LoVo (cell line): ENCODE data around the gene PLS1.

Experiments used
- DNase-seq: peaks from one replicate; pipeline ENCODE4 v3.0.0-alpha.2; 2016; ENCODE audit warnings: low spot score

The PLS1 gene

DNA sequence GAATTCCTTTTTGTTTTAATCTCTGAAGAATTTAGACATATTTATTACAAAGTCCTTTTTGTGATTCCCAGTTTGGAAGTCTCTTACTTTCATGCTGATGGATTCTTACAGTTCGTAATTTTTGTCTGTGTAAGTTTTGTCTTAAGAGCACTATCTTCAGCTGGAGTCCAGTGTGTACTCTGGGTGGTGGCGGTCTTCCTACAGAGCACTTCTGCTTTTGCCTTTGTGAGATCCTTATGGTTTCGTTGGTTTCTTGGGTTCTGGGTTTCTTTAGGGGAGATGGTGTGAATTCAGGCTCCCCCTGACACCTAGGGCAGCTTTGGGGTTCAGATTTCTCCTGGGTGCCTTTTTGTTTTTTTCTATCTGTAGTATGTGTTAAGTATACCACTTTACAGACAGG lies 45.3 kb downstream of the PLS1 start:
- DNase-seq = no peak

DNA sequence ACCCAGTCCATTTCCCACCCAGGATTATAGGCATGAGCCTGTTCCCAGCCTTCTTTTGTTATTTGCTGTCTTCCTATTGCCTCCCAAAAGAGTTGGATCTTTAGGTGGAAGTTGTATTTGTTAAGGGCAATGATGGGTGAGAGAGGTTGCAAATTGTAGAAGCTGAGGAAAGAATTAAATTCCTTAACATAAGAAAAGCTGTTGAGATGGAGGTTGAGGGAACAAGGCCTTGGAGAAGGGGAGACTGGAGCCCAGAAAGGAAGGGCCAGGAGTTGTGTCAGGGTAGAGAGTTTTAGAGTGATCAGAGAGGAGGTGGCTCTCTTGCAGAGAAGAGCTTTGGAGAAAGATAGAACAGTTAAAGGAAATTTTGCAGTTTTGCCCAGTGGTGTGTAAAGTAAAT lies 46.8 kb downstream of the PLS1 start:
- DNase-seq = no peak

DNA sequence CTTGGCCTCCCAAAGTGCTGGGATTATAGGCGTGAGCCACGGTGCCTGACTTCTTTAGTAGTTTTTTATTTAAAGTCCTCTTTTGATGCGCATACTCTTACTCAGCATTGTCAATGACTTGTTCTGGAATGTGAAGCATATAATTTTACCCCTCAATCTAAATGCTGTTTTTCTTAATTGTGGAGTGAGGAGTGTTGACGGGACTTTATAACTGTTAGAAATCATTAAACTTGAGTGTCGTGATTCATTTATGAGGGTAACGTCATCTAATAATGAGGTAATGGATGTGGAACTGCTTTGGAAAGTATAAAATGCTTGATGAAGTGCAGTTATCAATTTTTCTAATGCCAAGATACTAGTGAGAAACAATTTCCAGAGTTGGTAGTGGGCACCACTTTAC lies 48.3 kb downstream of the PLS1 start:
- no peak for DNase-seq

DNA sequence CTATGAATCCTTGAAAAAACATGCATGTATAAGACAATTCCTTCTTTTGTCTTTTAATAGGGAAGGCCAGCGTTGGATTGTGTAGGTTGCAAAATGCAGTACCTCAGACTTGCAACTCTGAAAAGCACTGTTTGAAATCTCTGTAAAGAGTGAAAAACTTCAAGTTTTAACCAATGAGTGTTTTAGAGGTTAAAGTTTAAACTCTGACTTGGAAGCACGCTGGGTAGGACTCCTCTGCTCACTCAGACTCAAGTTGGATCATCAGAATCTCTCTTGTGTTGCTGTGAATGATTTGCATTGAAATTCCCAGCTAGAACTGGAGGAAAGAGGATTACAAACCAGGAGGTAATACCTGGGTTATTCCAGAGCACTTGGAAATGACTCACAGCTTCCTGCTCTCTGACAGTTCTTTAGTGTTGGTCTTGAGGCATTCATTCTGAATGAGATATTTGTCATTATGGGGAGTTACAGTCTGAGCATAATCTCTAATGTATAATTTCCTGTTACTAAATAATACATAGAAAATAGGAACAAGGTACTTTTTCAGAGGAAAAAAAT lies 49.1 kb downstream of the PLS1 start:
- peak; percentile 62 for DNase-seq

DNA sequence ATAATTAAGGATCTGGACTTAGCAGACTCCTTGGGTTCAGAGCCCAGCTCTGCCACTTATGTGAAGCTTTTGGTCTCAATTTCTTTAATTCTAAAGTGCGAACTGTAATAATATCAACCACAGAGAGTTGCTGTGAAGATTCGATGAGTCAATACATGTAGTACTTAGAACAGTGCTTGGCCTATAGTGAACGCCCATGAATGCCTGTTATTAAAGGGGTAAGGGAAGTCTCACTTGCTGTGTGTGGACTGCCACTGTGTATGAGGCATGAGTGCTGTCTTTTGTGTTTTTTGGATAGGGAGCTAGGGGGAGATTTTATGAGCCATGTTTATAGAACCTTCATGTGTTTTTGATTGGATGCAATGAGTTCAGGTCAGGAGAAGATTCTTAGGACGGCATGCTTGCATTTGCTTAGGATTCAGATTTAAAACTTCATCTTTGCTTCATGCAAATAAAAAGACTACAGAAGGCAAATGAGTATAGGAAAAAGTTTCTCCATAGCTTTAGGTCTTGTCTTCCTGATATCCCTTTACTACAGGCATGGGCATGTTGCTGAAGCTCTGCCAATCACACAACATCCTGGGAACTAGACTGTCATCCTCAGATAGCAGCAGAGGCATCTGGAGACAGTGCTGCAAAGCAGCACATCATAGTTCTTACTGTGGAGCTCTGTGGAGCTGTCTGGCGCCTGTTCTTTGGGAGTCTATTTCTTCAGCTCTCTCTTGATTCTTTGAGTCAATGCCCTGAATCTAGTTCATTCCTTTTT lies 50.0 kb downstream of the PLS1 start:
- DNase-seq = no peak

DNA sequence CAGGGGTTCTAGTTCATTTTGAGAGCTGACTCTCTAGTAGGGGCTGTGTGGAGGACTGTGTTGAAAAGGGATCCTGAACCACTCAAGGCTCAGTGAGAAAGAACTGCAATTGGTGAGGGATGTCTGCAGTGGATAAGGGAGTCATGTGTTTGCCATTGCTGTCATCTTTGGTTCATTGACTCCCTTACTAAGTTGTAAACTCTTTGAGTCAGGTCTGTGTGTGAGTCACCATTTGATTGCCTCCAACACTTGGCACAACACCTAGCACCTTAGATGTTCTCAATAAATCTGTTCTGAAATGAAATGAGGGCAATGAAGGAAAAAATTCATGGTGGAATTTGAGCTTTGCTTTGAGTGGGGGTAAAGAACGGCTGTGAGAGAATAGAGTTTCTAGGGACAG lies 51.7 kb downstream of the PLS1 start:
- peak; percentile 75 for DNase-seq

DNA sequence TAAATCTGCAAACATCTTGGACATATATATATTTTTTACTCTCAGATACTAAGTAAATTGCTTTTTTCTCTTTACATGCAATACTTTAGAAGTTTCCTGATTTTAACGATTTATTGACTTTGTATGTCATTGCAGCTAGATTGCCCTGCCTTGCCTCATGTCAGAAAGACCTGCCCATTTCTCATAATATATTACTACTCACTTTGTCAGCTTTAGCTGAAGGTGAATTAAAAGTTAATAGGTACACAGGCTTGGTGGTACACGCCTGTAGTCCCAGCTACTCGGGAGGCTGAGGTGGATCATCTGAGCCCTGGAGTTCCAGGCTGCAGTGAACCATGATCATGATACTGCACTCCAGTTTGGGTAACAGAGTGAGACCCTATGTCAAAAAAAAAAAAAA lies 52.8 kb downstream of the PLS1 start:
- peak; percentile 2 for DNase-seq

DNA sequence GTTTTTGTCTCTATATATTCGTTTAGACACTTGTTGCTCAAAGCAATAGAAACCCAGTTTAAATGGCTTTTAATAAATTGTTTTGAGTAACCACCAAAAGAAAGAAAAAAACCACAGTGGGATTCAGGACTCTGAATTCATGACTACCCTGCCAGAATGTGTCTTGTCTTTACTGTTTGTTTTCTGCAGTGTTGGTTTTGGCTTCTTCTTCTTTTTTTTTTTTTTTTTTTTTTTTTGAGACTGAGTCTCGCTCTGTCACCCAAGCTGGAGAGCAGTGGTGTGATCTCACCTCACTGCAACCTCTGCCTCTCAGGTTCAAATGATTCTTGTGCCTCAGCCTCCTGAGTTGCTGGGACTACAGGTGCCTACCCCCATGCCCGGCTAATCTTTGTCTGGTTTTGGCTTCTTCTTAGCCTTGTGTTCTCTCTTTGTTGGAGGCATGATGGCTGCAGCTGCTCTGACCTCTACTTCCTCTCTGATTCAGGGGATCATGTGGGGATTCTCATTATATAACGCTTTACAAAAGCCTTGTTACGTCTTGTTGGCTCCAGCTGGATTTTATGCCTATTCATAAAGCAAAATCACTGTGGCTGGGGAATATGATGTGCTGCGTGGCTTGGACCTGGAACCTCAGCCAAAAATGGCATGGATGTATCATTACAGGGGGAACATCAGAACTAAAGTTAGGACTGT lies 54.0 kb downstream of the PLS1 start:
- no peak for DNase-seq

DNA sequence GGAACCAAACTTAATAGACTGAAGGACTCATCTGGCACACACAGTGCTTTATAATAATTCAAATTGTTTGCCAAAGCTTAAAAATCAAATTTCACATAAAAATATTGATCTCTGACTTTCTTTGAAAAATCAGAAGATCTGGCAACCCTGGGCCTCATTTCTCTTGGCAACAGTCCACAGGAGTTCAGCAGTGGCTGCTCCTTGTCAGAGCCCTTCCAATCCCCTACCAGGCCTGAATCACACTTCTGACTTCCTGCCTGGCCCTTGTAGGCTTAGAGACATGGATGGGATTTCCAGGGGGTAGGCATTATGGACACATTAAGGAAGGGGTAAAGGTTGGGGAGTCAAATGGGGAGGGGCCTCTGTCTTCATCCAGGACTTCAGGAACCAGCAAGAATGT lies 55.5 kb downstream of the PLS1 start:
- no peak for DNase-seq

DNA sequence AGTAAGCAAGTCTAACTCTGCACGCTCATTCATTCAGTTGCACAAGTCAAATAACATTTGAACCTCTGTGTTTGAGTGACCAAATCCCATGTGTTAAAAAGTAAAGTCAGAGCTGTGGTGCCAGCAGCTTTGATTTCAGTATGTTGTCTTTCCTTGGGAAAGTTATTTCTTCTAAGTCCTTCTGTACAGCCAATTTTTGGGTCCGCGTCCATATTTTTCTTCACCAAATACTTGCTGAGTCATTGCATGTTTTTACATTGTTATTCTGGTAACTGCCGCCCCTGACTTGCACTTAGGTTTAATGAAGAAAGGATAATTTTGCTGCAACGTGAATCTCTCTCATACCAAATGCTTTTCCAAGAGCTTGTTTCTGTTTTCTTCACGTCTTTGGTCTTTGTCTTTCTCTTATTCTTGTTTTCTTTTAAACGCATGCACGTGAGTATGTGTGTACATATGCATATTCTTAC lies 56.7 kb downstream of the PLS1 start:
- no peak for DNase-seq

DNA sequence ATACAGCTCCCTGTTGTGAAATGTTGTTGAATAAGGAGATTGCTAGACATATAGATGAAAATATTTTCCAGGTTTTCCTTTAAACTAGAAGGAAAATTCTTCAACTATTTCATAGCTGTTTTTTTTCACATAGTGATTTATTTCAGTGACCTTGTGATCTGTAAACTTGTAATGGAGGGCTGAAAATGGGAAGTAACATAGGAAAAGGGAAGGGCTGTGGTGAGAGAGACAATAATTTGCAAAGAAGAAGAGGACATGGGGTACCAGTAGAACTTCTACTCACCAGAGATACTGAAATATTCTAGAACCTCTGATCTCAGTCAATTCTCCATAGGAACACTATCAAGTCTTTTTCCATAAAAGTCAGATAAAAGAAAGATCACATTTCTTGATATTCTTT lies 60.4 kb downstream of the PLS1 start:
- DNase-seq = no peak

DNA sequence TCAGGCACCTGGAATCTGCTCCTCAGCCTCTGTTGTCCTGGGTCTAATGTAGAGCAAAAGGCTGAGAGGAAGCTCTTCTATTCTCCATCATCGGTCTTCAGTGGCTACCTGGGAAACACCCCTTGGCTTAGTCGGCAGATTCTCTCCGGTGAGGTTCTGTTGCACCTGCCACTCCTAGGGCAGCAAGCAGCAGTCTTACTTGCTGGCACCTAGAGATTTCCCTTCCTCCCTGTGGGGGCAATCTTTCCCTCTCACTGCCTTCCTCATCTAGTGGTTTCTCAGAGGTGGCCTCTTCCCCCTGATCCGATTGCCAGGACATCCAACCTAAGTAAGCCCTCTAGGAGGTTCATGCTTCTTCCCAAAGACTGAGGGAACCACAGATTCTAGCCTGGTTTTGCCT lies 60.8 kb downstream of the PLS1 start:
- DNase-seq = no peak

DNA sequence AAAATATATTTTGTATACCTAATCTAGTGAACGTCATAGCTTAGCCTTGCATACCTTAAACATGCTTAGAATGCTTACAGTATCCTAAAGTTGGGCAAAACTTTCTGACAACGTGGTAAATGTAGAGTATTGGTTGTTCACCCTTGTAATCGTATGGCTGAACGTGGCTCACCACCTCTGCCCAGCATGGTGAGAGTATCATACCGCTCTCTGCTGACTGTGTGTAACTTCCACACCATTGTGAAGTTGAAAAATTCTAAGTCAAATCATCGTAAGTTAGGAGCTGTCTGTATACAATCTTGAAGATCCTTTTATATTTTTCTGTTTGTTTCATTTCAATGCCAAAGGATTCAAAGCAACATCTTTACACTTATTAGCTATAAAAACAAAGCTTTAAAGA lies 64.2 kb downstream of the PLS1 start:
- no peak for DNase-seq

DNA sequence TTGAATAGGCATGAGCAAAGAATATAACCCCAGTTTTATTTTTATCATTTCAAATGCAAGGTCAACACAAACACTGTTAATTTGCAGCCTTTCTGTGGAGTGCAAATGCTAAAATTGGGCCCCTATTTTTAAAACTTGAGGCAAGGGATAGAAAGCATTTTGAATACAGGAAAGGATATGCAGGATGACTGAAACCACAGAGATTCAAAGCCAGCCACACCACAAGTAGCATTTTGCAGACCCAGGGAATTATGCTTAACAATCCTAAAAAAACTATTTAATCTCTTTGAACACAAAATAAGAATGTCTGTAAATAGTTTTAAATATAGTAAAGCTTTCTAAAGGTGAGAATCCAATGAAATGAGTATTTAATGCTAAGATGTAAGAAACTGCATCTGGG lies 64.7 kb downstream of the PLS1 start:
- DNase-seq = no peak

DNA sequence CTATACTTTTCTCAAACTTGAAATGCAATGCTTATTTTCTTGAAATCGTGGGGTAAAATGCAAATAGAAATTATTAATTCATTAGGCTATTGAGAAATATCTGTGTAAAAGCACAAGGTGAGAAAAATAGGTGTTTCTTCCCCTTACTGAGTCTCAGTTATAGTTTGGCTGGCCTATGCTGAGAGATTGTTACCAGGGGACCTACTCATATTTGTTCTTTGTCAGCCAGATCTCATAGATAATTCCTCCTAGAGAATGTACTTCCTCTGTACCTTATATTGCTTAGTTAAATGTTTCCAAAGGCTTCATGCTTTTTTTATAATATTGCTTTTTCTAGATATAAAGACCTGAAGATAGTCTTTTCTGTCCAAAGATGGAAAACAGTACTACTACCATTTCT lies 67.7 kb downstream of the PLS1 start:
- DNase-seq = peak; percentile 21

DNA sequence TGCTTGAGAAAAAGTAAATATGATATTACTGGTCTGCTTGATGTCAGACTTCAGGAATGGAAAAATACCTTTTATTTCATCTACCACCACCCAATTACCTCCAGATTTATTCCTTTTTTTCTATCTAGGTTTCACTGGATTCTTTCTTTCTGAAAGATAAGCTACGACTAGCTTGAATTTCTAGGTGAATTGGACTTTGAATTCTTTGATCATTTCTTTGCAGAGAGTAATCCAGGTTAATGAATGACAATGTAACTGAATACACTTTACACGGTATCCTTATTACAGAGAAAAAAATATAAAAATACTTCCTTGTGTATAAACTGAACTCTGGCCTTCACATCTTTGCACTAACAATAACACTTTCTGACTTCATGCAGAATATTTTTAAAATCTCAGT lies 68.1 kb downstream of the PLS1 start:
- peak; percentile 52 for DNase-seq

DNA sequence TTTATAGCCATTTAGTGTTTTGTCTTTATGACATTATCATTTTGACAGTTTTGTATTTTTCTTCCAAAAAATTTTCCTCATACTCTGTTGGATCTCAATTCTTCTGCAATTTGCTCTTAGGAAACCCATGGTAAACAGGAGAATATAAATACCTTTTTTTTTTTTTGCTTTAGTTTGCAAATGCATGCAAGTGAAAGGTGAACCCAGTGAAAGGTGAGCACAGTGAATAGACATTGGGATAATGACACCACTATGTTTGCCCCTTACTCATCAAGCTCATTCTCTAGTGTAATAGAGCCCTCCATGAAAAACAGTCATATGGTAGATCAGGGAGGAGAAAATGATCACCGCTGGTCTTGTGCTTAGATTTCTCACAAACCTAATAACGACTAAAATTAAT lies 68.6 kb downstream of the PLS1 start:
- DNase-seq = no peak

DNA sequence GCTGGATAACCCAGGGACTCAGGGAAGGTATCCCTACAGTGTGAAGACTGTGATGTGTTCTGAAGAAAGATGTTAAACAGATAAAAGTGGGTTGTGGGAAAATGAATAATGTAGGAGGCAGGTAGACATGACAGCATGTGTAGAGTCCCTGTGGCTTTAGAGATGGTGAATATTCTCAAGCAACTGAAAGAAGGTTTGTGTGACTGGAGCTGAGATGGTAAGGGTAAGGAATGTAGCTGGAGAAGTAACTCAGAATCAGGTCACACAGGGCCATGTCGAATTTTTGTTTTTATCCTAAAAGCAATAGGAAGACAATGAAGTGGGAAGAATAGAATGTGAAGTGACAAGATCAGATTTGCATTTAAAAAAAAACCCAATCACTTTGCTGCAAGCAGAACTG lies 73.9 kb downstream of the PLS1 start:
- DNase-seq = no peak

DNA sequence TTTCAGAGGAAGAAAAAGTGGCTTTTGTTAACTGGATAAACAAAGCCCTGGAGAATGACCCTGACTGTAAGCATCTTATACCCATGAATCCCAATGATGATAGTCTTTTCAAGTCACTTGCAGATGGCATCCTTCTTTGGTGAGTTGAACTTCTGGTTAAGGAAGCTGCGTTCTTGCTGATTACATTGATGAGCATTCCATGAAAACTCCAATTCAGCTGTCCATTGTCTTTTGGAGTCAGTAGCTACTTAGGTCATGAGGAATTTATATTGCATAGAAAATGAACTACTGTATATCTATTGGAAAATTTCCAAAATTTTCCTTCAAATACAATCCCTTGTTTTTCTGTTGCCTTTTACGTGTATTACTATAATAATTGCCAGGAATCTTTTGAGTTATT lies 80.0 kb downstream of the PLS1 start:
- DNase-seq = no peak

DNA sequence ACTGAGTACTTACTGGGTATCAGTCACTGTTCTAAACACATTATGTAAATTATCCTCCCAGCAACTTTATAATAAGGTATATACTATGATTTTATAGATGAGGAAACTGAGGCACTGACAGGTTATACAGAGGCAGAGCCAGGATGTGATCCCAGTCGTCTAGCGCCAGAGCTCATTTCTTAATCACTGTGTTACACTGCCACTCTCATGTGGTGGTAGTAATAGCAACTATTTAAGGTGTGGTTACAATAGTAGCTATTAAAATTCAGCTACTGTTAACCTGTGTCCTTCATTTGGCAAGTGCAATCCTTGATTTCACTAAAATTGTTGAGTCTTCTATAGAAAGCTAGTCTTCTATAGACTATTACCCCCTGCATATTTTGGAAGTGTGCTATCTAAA lies 84.5 kb downstream of the PLS1 start:
- no peak for DNase-seq

DNA sequence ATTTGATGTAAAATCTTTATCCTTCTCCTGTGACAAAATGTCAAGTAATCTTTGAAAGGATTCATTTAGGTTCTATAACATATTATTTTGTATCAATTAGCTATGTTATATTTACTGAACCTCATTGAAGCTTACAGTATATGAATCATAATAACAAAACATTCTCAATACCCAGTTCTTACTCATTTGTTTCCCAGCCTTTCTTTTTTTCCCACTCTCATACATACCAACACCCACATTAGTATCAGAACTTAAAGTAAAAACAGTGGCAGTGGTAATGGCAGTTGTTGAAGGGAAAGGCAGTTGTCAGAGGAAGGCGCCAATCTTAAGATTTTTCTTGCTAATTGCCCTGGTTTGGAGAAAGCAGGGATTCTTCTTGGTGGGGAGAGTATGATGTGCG lies 94.4 kb downstream of the PLS1 start:
- DNase-seq = no peak

DNA sequence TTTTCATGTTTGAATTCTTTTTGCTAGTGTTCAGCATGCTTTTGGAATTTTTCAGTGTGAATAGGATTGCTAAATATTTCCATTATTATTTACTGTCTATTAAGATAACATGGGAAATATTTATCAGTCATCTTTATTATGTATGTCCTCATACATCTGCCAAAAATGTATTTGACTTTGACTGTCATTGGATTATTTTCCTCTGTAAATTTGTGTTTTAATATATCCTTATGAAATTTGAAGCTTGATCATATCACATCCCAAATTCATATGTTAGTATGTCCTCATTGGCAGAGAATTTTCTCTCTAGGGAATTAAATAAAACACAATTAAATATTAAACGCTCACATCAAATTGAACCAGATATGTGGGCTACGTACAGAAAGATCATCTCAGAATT lies 95.3 kb downstream of the PLS1 start:
- no peak for DNase-seq

DNA sequence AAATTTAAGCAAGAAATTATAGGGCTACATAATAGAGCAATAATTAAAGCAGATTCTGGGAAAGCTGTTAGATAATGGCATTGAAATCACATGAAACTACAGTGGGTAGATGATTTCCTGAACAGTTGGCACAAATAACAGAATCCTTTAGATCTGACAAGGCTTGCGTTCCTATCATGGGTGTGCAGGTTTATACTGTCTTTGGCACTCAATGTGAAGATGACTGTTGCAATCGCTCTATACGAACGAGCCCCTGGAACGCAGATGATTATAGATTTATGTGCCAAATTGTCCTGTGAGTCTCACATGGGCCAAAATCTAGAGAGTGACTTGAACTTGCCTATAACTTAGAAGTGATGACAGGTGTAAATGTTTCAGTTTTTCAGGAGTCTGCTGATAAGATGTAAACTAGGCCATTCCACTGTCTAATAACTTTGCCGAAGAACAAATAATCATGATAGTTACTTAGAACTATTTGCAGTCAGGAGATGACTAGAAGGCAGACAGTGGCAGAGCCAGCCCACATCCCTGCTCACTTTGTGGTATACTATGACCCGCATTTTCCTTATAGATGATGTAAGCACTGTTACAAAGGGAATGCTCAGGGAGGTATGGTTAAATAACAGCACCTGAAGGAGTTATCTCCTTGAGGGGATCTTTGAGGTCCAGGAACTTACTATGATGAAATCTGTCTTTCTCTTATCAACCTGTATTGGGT lies 97.1 kb downstream of the PLS1 start:
- no peak for DNase-seq
